HepG2 (cell line): ENCODE data around the gene PLEKHA8. TPM values are rescaled to one million over a fixed set of nuclear protein-coding genes. Genes with fewer than 3 reads are reported as not detected.
A peak's percentile ranks its signal among the peaks of the same experiment; 100 is the strongest.

Source experiments
- ATF3 ChIP-seq: sonication (generic); formaldehyde crosslinking; IDR thresholded peaks from 2 replicates; pipeline ENCODE4 v1.4.0; 2020; ENCODE audit warnings: missing genetic modification reagents
- BHLHE40 ChIP-seq: IDR thresholded peaks from 2 replicates; pipeline ENCODE4 v1.6.1; 2011; ENCODE audit warnings: low read length, improper control_type of control experiment
- CCDC6 ChIP-seq: sonication (generic); formaldehyde crosslinking; IDR thresholded peaks from 2 replicates; pipeline ENCODE4 v1.8.1; 2022; ENCODE audit warnings: mild to moderate bottlenecking, missing genetic modification reagents, moderate library complexity
- DBP ChIP-seq: sonication (generic); formaldehyde crosslinking; IDR thresholded peaks from 2 replicates; pipeline ENCODE4 v1.4.0; 2020; ENCODE audit warnings: missing genetic modification reagents; ENCODE audit errors: not compliant biosample characterization
- HNF4A ChIP-seq: sonication (generic); formaldehyde crosslinking; IDR thresholded peaks from 2 replicates; pipeline ENCODE4 v1.4.0; 2020; ENCODE audit warnings: missing genetic modification reagents
- KDM5A ChIP-seq: fragments of 200-600 bp; sonication (generic); IDR thresholded peaks from 2 replicates; pipeline ENCODE4 v1.7.0; 2018; ENCODE audit warnings: antibody characterized with exemption, mild to moderate bottlenecking, low read length, borderline replicate concordance
- MLX ChIP-seq: IDR thresholded peaks from 2 replicates; pipeline ENCODE4 v1.6.1; 2016
- NR2F1 ChIP-seq, 2 experiments: fragments of 450-650 bp in 1 of 2; formaldehyde crosslinking in 1 of 2; IDR thresholded peaks; 2 replicates each; pipeline versions ENCODE4 v1.5.0 to v1.6.1; 2016 to 2020; ENCODE audit warnings: mild to moderate bottlenecking in 1 of 2, missing compliant biosample characterization in 1 of 2, missing genetic modification reagents in 1 of 2, moderate library complexity in 1 of 2
- POLR2A ChIP-seq, 2 experiments: IDR thresholded peaks; 2 replicates each; pipeline ENCODE4 v1.6.1; 2011; ENCODE audit warnings: low read depth in 2 of 2, low read length in 2 of 2, mild to moderate bottlenecking in 1 of 2, moderate library complexity in 1 of 2; ENCODE audit not compliant: insufficient read depth in 1 of 2
- PRDM15 ChIP-seq: sonication (generic); formaldehyde crosslinking; IDR thresholded peaks from 2 replicates; pipeline ENCODE4 v1.4.0; 2020; ENCODE audit warnings: missing genetic modification reagents
- RARA ChIP-seq: IDR thresholded peaks from 2 replicates; pipeline ENCODE4 v1.6.1; 2016; ENCODE audit warnings: missing genetic modification reagents, missing compliant biosample characterization
- SNAI1 ChIP-seq: sonication (generic); formaldehyde crosslinking; IDR thresholded peaks from 2 replicates; pipeline ENCODE4 v1.5.0; 2020; ENCODE audit warnings: mild to moderate bottlenecking, missing genetic modification reagents, borderline replicate concordance
- TFDP1 ChIP-seq: IDR thresholded peaks from 2 replicates; pipeline ENCODE4 v1.6.1; 2016; ENCODE audit warnings: missing compliant biosample characterization, missing genetic modification reagents, borderline replicate concordance
- ZC3H13 ChIP-seq: sonication (generic); formaldehyde crosslinking; IDR thresholded peaks from 2 replicates; pipeline ENCODE4 v1.8.1; 2023; ENCODE audit warnings: mild to moderate bottlenecking, missing genetic modification reagents, moderate library complexity
- ZMYM4 ChIP-seq: sonication (generic); formaldehyde crosslinking; IDR thresholded peaks from 2 replicates; pipeline ENCODE4 v1.8.1; 2023; ENCODE audit warnings: mild to moderate bottlenecking, missing genetic modification reagents
- ZNF136 ChIP-seq: sonication (generic); formaldehyde crosslinking; IDR thresholded peaks from 2 replicates; pipeline ENCODE4 v1.8.1; 2022; ENCODE audit warnings: low read depth, mild to moderate bottlenecking, moderate library complexity, missing genetic modification reagents
- ZNF496 ChIP-seq: sonication (generic); formaldehyde crosslinking; IDR thresholded peaks from 2 replicates; pipeline ENCODE4 v1.8.1; 2023; ENCODE audit warnings: mild to moderate bottlenecking, moderate library complexity, missing genetic modification reagents; ENCODE audit not compliant: insufficient replicate concordance
- ZNF550 ChIP-seq: sonication (generic); formaldehyde crosslinking; IDR thresholded peaks from 2 replicates; pipeline ENCODE4 v1.4.0; 2020; ENCODE audit warnings: mild to moderate bottlenecking, missing genetic modification reagents, borderline replicate concordance
- ZNF800 ChIP-seq: sonication (generic); formaldehyde crosslinking; IDR thresholded peaks from 2 replicates; pipeline ENCODE4 v1.4.0; 2020; ENCODE audit warnings: missing genetic modification reagents
- ZNF891 ChIP-seq: sonication (generic); formaldehyde crosslinking; IDR thresholded peaks from 2 replicates; pipeline ENCODE4 v1.5.0; 2020; ENCODE audit warnings: mild to moderate bottlenecking, missing genetic modification reagents
- polyA plus RNA-seq, 8 experiments: library from polyadenylated mRNA; depleted of rRNA in 3 of 8; stranded (reverse) in 7 of 8; unstranded in 1 of 8; fragments of >200 nt; fragmentation: Illumina TruSeq in 4 of 8; extraction: Trizol in 4 of 8; gene quantifications; 2 replicates each; pipeline versions ENCODE4 v1.2.1 to v1.2.3, GENCODE V29; 2011 to 2016; ENCODE audit warnings: low read depth in 4 of 8, missing spikeins in 1 of 8, mixed read lengths in 1 of 8; ENCODE audit not compliant: insufficient read depth in 1 of 8
- total RNA-seq, 5 experiments: library from RNA; depleted of rRNA; stranded (reverse); fragments of >200 nt; fragmentation: Illumina TruSeq; extraction: Trizol; gene quantifications; 2 replicates each; pipeline ENCODE4 v1.2.3, GENCODE V29; 2016; ENCODE audit warnings: low read depth in 1 of 5

The PLEKHA8 gene
- total and polyA plus RNA-seq, 2 of the 13 experiments (the other 11 are each of a cell fraction or from before 2014, with no cell fraction given), result 12.5 to 26.4 TPM

- TF ChIP-seq KDM5A, result peak; percentile 29; the same call in 1 of the 2 replicates
- TF ChIP-seq ZC3H13 (CRISPR knock-in tag), result no peak; the same call in 1 of the 2 replicates
- no peak for TF ChIP-seq ZNF891 (CRISPR knock-in tag)
- peak; percentile 45; the same call in 1 of the 2 replicates for TF ChIP-seq ZMYM4 (CRISPR knock-in tag)
- no peak for TF ChIP-seq ZNF550 (CRISPR knock-in tag)
- no peak for TF ChIP-seq ATF3
- TF ChIP-seq BHLHE40, result peak; percentile 33; the same call in 1 of the 2 replicates
- 0 out of 2 replicates have a peak, but pooled peaks have one; percentile 27 for TF ChIP-seq PRDM15 (CRISPR knock-in tag)
- no peak for TF ChIP-seq NR2F1 (CRISPR knock-in tag; IDR thresholded peaks at IDR 0.05)
- no peak for TF ChIP-seq MLX
- peak in 1 of 2 experiments; percentile 54; a peak in 3 of 4 replicates for TF ChIP-seq POLR2A (IDR thresholded peaks at IDR 0.05; ENCODE audit: insufficient read depth in 1 of 2, low read depth in 2 of 2, low read length in 2 of 2)
- TF ChIP-seq ZNF800 (CRISPR knock-in tag), result 0 out of 2 replicates have a peak, but pooled peaks have one; percentile 4
- no peak for TF ChIP-seq TFDP1 (CRISPR knock-in tag)
- no peak for TF ChIP-seq SNAI1 (CRISPR knock-in tag)
- TF ChIP-seq HNF4A (CRISPR knock-in tag), result no peak
- no peak for TF ChIP-seq RARA (CRISPR knock-in tag)
- no peak for TF ChIP-seq ZNF496 (CRISPR knock-in tag)
- TF ChIP-seq DBP (CRISPR knock-in tag), result no peak
- peak; percentile 11; the same call in 1 of the 2 replicates for TF ChIP-seq CCDC6 (CRISPR knock-in tag)
- TF ChIP-seq ZNF136 (CRISPR knock-in tag), result no peak
Measured at GRCh38 chr7:29988424-29989256, 39.6 kb upstream of the PLEKHA8 start (continued).
